Measurements from ENCODE around the gene LYST. TPM values are rescaled to one million over a fixed set of nuclear protein-coding genes. Genes with fewer than 3 reads are reported as not detected.

Gene LYST
- total RNA-seq, 1 donor from 2014 or later = 78.4 TPM

DNA sequence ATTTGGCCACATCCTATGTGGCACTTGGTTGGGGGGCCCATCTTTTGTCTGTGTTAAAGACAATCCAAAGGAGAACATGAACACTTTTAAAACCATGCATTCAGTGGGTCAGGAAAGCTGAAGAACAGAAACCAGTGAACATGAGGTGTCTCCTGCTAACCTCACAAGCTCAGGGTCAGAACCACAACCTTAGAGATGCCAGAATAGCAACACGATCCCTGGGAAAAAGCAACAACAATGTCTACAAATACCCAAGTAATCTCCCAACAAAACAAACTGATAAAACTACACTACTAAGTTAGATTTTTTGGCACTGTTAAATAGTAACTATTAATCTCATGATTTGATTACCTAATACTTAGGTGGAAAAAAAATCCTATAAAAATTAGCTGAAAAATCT, 183.1 kb downstream of the LYST start:
- no peaks in the 10 kb centered on the region for H3K9me3 ChIP-seq
- peaks cover 51% of the 10 kb centered on the region for H3K36me3 ChIP-seq
- DNase-seq (no peak), ATAC-seq (no peak)
- no peaks in the 10 kb centered on the region for H3K4me1 ChIP-seq
- no peak overlapping the region for H3K4me3 ChIP-seq
- H3K27ac ChIP-seq = no peak overlapping the region
- H3K27me3 ChIP-seq = no peaks in the 10 kb centered on the region
- intact Hi-C loops (cut with DNase I) = no loop called here
- TF ChIP-seq, protein P1, sequence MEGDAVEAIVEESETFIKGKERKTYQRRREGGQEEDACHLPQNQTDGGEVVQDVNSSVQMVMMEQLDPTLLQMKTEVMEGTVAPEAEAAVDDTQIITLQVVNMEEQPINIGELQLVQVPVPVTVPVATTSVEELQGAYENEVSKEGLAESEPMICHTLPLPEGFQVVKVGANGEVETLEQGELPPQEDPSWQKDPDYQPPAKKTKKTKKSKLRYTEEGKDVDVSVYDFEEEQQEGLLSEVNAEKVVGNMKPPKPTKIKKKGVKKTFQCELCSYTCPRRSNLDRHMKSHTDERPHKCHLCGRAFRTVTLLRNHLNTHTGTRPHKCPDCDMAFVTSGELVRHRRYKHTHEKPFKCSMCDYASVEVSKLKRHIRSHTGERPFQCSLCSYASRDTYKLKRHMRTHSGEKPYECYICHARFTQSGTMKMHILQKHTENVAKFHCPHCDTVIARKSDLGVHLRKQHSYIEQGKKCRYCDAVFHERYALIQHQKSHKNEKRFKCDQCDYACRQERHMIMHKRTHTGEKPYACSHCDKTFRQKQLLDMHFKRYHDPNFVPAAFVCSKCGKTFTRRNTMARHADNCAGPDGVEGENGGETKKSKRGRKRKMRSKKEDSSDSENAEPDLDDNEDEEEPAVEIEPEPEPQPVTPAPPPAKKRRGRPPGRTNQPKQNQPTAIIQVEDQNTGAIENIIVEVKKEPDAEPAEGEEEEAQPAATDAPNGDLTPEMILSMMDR (IDR thresholded peaks at IDR 0.05) = no peak

DNA sequence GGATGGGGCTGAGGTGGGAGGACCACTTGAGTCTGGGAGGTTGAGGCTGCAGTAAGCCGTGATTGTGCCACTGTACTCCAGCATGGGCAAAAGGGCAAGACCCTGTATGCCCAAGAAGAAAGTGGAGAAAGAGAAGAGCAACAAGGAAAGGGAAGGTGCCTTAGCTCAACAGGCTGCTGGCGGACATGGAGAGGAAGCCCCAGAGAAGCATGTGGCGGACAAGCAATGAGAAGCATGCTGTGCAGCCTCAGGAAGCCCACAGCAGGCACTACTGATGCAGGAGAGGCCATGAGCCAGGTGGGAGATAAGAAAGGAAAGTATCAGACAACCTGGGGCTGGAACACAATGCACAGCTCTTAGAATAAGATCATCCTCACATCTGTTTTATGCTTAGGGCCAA, 184.5 kb downstream of the LYST start:
- no peak for DNase-seq
- H3K27me3 ChIP-seq = no peaks in the 10 kb centered on the region
- no peak overlapping the region for H3K27ac ChIP-seq
- no peaks in the 10 kb centered on the region for H3K9me3 ChIP-seq
- TF ChIP-seq, protein P1 (IDR thresholded peaks at IDR 0.05) = no peak
- intact Hi-C loops (cut with DNase I) = no loop called here
- ATAC-seq = no peak
- no peak overlapping the region for H3K4me3 ChIP-seq
- H3K4me1 ChIP-seq = no peaks in the 10 kb centered on the region
- H3K36me3 ChIP-seq = peaks cover 43% of the 10 kb centered on the region

DNA sequence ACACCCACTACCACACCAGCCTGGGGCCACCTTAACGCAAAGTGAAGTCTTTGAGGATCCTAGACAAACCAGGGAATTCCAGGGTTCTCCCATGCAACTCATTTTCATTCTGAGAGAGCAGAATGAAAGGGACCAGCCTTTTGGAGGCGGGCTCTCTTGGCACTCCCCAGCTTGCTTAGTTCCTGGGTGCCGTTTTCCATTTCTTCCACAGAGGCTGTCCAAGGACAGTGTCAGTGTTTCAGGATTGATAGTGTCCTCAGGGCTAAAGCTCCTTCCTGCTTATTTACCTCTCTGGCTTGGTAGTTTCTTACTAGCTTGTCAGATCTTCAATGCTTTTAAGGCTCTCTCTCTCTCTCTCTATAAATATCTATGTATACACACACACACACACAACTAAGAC, 187.1 kb downstream of the LYST start:
- no peak for ATAC-seq
- intact Hi-C loops (cut with DNase I) = no loop called here
- no peak overlapping the region for H3K27ac ChIP-seq
- no peaks in the 10 kb centered on the region for H3K4me1 ChIP-seq
- no peaks in the 10 kb centered on the region for H3K9me3 ChIP-seq
- TF ChIP-seq, protein P1 (IDR thresholded peaks at IDR 0.05) = no peak
- no peak overlapping the region for H3K4me3 ChIP-seq
- peaks cover 44% of the 10 kb centered on the region for H3K36me3 ChIP-seq
- no peak for DNase-seq
- H3K27me3 ChIP-seq = no peaks in the 10 kb centered on the region

DNA sequence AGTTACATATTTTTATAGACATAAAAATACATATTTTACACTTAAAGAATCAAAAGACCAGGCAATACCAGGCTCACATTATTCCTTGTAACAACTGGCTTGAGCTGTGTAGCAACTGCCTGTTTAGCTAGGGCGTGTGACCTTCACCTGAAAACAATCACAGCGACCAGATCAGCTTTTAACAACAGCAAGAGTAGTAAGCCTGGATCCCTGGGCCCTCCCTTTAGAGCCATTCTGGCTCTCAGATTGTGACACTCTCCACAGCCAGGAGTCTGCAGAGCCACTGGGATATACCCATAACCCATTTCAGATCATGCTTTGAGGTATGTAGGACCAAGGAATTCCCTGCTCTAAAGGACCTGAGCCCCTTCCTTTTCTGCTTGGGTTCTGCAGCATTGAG, 187.7 kb downstream of the LYST start:
- peaks cover 37% of the 10 kb centered on the region for H3K36me3 ChIP-seq
- ATAC-seq = no peak
- TF ChIP-seq, protein P1 (IDR thresholded peaks at IDR 0.05) = no peak
- no peaks in the 10 kb centered on the region for H3K27me3 ChIP-seq
- intact Hi-C loops (cut with DNase I) = no loop called here
- H3K9me3 ChIP-seq = no peaks in the 10 kb centered on the region
- no peak overlapping the region for H3K27ac ChIP-seq
- H3K4me1 ChIP-seq = no peaks in the 10 kb centered on the region
- H3K4me3 ChIP-seq = no peak overlapping the region
- DNase-seq = no peak

DNA sequence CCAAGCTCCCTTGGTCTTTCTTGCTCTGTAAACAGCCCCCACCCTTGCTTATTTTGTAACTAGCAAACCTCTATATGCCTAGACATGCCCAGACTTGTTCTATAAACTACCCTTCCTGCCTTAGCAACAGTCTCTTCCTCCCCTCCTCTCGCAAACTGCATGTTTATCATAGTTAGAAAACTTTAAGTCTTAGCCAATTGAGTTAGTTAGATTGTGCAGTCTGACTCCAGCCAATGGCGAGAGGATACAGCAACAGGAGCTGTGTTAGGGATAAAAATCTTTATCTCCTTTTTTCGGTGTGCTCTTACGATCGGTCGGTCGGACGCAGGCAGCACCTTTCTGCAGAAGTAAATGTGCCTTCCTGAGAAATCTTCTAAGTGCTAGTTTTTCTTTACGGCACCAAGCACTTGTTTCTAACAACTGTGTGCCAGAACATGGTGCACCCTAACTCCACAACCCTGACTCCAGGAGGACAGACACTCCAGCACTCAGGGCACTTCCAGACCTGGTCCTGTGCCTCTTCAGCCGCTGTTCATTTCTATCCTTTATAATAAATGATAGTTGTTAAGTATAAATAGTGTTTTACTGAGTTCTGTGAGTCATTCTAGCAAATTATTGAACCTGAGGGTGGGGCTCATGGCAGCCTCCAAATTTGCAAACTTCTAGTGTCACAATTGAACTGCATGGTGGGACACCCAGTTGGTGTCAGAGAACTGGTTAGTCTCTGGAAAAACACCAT, 191.4 kb downstream of the LYST start:
- H3K27me3 ChIP-seq = no peaks in the 10 kb centered on the region
- DNase-seq (no peak), ATAC-seq (no peak)
- no peak overlapping the region for H3K4me3 ChIP-seq
- H3K4me1 ChIP-seq = no peaks in the 10 kb centered on the region
- intact Hi-C loops (cut with DNase I) = no loop called here
- no peak overlapping the region for H3K27ac ChIP-seq
- peaks cover 39% of the 10 kb centered on the region for H3K36me3 ChIP-seq
- TF ChIP-seq, protein P1 (IDR thresholded peaks at IDR 0.05) = no peak
- peaks cover 12% of the 10 kb centered on the region for H3K9me3 ChIP-seq

DNA sequence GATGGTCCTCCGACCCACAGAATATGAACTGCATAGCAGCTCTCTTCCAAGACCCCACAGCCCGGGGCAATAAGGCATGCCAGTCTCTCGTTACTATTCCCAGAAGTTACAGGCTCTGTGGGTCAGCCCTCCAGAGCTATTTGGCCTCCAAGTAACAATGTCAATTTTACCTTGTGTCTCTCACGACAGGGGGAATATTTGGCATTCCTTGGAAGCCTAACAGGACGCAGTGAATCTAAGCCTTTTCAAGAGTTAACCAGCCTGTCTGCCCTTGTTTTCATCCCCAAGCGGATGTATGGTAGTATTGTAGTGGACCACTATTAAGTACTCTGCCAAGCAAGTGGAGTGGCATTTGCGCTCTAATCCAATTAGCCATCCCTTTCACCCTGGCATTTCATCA, 192.7 kb downstream of the LYST start:
- H3K4me3 ChIP-seq = no peak overlapping the region
- H3K36me3 ChIP-seq = peaks cover 50% of the 10 kb centered on the region
- H3K27me3 ChIP-seq = no peaks in the 10 kb centered on the region
- intact Hi-C loops (cut with DNase I) = no loop called here
- no peak overlapping the region for H3K27ac ChIP-seq
- peaks cover 20% of the 10 kb centered on the region for H3K9me3 ChIP-seq
- ATAC-seq (no peak), DNase-seq (no peak)
- TF ChIP-seq, protein P1 (IDR thresholded peaks at IDR 0.05) = no peak
- no peaks in the 10 kb centered on the region for H3K4me1 ChIP-seq

Measured in upper lobe of right lung (tissue), 1 donor.